Bronchial epithelial cell (primary cell): Measurements from ENCODE around the gene SPATA21. TPM values are rescaled to one million over a fixed set of nuclear protein-coding genes. Genes with fewer than 3 reads are reported as not detected.

Experiments used
- DNase-seq: peaks from one replicate; pipeline ENCODE4 v3.0.0-alpha.2; 2010; ENCODE audit warnings: low read depth
- FAIRE-seq: peaks from 2 replicates; lab custom pipeline; 2011; peaks lifted over from hg19 to GRCh38; lab: Jason Lieb, UNC
- H3K27me3 ChIP-seq: 2 replicates; pipeline ENCODE4 v1.5.1; 2011; ENCODE audit warnings: low read length; ENCODE audit not compliant: control insufficient read depth, insufficient read depth
- H3K36me3 ChIP-seq: 2 replicates; pipeline ENCODE4 v1.5.1; 2011; ENCODE audit warnings: low read length; ENCODE audit not compliant: control insufficient read depth, insufficient read depth
- H3K4me3 ChIP-seq: 2 replicates; pipeline ENCODE4 v1.5.1; 2011; ENCODE audit warnings: mild to moderate bottlenecking, low read depth, low read length, control low read depth
- total RNA-seq: library from RNA; depleted of rRNA; stranded (reverse); fragments of >200 nt; gene quantifications from 2 replicates; pipeline ENCODE4 v1.2.1, GENCODE V29; 2014
- TF ChIP-seq, protein P1 (sequence below): IDR thresholded peaks from 2 replicates; pipeline ENCODE4 v1.5.1; 2011; ENCODE audit warnings: mild to moderate bottlenecking, moderate library complexity, low read length, control low read depth, inconsistent platforms; ENCODE audit not compliant: insufficient read depth, severe bottlenecking

SPATA21 gene
- total RNA-seq, 1 donor from 2014 or later: not detected

- Histone ChIP-seq H3K36me3 (no peaks in the 10 kb centered on the region), H3K27me3 (no peaks in the 10 kb centered on the region), H3K4me3 (no peak overlapping the region)
- FAIRE-seq (no peak), DNase-seq (no peak)
- TF ChIP-seq, protein P1, sequence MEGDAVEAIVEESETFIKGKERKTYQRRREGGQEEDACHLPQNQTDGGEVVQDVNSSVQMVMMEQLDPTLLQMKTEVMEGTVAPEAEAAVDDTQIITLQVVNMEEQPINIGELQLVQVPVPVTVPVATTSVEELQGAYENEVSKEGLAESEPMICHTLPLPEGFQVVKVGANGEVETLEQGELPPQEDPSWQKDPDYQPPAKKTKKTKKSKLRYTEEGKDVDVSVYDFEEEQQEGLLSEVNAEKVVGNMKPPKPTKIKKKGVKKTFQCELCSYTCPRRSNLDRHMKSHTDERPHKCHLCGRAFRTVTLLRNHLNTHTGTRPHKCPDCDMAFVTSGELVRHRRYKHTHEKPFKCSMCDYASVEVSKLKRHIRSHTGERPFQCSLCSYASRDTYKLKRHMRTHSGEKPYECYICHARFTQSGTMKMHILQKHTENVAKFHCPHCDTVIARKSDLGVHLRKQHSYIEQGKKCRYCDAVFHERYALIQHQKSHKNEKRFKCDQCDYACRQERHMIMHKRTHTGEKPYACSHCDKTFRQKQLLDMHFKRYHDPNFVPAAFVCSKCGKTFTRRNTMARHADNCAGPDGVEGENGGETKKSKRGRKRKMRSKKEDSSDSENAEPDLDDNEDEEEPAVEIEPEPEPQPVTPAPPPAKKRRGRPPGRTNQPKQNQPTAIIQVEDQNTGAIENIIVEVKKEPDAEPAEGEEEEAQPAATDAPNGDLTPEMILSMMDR: no peak
Observed at GRCh38 chr1:16434007-16434406, 3.2 kb downstream of the SPATA21 start.

DNA sequence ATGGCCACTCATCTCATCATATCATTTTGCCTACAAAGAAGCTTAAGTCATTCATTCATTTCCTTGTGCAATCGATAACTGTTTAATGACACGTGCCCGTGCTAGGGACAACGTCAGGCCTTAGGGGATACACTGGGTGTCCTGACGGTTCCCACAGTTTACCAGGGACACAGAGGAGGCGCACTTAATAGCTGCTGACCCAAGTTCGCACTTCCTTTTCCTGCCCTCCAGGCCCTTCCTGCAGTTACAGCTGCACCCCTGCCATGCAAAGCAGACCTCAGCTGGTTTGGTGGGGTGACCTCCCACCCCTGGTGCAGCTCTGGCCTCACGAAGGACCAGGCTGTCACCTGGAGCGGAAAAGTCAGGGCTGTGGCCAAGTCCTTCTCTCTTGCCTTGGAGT lies 4.2 kb downstream of the SPATA21 start:
- TF ChIP-seq, protein P1: no peak
- DNase-seq (no peak), FAIRE-seq (no peak)
- Histone ChIP-seq H3K4me3 (no peak overlapping the region), H3K36me3 (no peaks in the 10 kb centered on the region), H3K27me3 (no peaks in the 10 kb centered on the region)

- Histone ChIP-seq H3K27me3 (no peaks in the 10 kb centered on the region), H3K36me3 (no peaks in the 10 kb centered on the region), H3K4me3 (no peak overlapping the region)
- peak; percentile 18 for FAIRE-seq
- no peak for DNase-seq
- TF ChIP-seq, protein P1: no peak
Observed at GRCh38 chr1:16430606-16431005, 6.6 kb downstream of the SPATA21 start.

- DNase-seq (no peak), FAIRE-seq (peak; percentile 13)
- Histone ChIP-seq H3K4me3 (no peak overlapping the region), H3K36me3 (no peaks in the 10 kb centered on the region), H3K27me3 (no peaks in the 10 kb centered on the region)
- TF ChIP-seq, protein P1: no peak
Observed at GRCh38 chr1:16425125-16426025, 11.8 kb downstream of the SPATA21 start.

DNA sequence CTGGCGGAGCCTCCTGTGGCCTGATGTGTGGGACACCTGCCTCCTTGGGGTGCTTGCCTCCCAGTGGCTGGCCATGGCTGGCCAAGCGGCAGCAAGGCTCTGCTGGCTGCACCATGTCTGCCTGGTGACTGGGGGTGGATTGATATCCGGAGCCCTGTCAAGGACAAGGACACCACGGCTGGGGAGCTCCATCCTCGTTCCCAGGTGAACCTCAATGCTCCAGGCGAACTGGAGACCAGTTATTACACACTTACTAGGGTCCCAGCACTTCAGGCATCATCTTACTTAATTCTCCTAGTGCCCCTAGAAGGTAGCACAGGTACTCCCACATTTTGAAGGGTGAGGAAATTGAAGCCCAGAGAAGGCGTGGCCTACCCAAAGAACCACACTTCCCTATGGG lies 15.2 kb downstream of the SPATA21 start:
- TF ChIP-seq, protein P1: no peak
- no peak for DNase-seq
- Histone ChIP-seq H3K4me3 (no peak overlapping the region), H3K27me3 (no peaks in the 10 kb centered on the region), H3K36me3 (no peaks in the 10 kb centered on the region)
- FAIRE-seq: no peak
